ENCODE data around the gene TMEM72. TPM values are rescaled to one million over a fixed set of nuclear protein-coding genes. Genes with fewer than 3 reads are reported as not detected.

Gene TMEM72
- total RNA-seq, 1 experiment from 2014 or later = not detected

DNA sequence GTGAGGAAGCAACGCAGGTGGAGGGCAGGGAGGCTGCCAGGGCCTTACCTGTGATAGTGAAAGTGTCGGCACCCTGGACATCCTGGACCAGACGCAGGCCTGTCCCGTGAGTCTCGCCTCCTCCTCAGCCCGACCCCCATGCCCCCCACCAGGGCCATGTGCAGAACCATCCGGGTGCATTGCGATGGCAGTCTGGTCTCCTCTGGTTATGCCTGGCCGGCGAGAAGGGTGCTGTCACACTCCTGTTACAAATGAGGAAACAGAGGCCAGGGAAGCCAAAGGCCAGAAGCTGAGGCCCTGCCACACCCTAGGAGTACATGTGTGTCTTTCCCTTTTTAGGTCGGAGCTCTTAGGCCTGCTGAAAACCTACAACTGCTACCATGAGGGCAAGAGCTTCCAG is 60.3 kb downstream of the TMEM72 start:
- in situ Hi-C loops (cut with HindIII; ENCODE audit: low pct_unique_long_range_greater_than_20kb, low sequenced_read_pairs) (no loop called here), intact Hi-C loops (cut with micrococcal nuclease; ENCODE audit: unreplicated experiment) (no loop called here)
- peaks cover 32% of the 10 kb centered on the region for H3K4me1 ChIP-seq (ENCODE audit: control insufficient read depth, insufficient read depth, low read length)
- H3K9me3 ChIP-seq (ENCODE audit: control insufficient read depth, insufficient read depth, low read depth, low read length) = no peaks in the 10 kb centered on the region
- BruUV-seq (replicated peaks) = no TSS peak
- H3K36me3 ChIP-seq (ENCODE audit: control insufficient read depth, insufficient read depth, low read length) = no peaks in the 10 kb centered on the region
- no peak overlapping the region for H3K4me3 ChIP-seq (ENCODE audit: low read depth in 2 of 2, low read length in 2 of 2)
- ATAC-seq = no peak
- TF ChIP-seq TCF7L2 (IDR thresholded peaks at IDR 0.05; ENCODE audit: low read depth, low read length) = no peak
- no peak for TF ChIP-seq POLR2AphosphoS5 (IDR thresholded peaks at IDR 0.05; ENCODE audit: low read depth, low read length)
- TF ChIP-seq CTCF (IDR thresholded peaks at IDR 0.05) = no peak
- H3K27me3 ChIP-seq (ENCODE audit: control insufficient read depth, insufficient read depth, low read length) = no peaks in the 10 kb centered on the region
- no peak for DNase-seq (ENCODE audit: low read depth, low spot score)
- ChIA-PET CTCF (no interaction called here), POLR2A (no interaction called here)
- H3K27ac ChIP-seq (ENCODE audit: low read length) = no peak overlapping the region

- BruUV-seq (replicated peaks) = no TSS peak
- no peaks in the 10 kb centered on the region for H3K36me3 ChIP-seq (ENCODE audit: control insufficient read depth, insufficient read depth, low read length)
- DNase-seq (ENCODE audit: low read depth, low spot score) (no peak), ATAC-seq (no peak)
- ChIA-PET CTCF (no interaction called here), POLR2A (no interaction called here)
- no peak overlapping the region for H3K27ac ChIP-seq (ENCODE audit: low read length)
- in situ Hi-C loops (cut with HindIII; ENCODE audit: low pct_unique_long_range_greater_than_20kb, low sequenced_read_pairs) = no loop called here
- H3K9me3 ChIP-seq (ENCODE audit: control insufficient read depth, insufficient read depth, low read depth, low read length) = no peaks in the 10 kb centered on the region
- H3K4me1 ChIP-seq (ENCODE audit: control insufficient read depth, insufficient read depth, low read length) = peaks cover 37% of the 10 kb centered on the region
- no peak overlapping the region for H3K4me3 ChIP-seq (ENCODE audit: low read depth in 2 of 2, low read length in 2 of 2)
- no peak for TF ChIP-seq TCF7L2 (IDR thresholded peaks at IDR 0.05; ENCODE audit: low read depth, low read length)
- no peak for TF ChIP-seq POLR2AphosphoS5 (IDR thresholded peaks at IDR 0.05; ENCODE audit: low read depth, low read length)
- intact Hi-C loops (cut with micrococcal nuclease; ENCODE audit: unreplicated experiment) = no loop called here
- H3K27me3 ChIP-seq (ENCODE audit: control insufficient read depth, insufficient read depth, low read length) = no peaks in the 10 kb centered on the region
Observed at GRCh38 chr10:44971935-44972757, 61.0 kb downstream of the TMEM72 start.

DNA sequence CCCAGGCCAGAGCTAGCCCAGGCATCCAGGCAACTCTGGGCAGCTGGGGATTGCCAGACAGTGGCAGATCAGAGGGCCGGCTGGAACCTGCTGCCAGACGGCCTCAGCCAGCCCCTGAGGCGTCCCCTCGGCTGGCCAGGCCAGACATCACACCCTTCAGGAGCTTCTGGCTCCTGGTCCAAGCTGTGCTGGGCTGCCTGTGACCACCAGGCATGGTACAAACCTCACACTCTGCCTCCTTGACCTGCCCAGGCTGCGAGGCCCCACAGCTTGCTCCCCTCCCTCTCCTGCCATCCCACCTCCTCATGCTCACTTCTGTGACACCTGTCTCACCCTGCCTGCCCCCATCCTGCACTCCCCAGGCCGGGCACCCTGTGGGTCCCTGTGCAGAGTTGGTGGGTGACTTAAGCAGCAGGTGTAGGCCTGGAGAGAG is 61.8 kb downstream of the TMEM72 start:
- no peak overlapping the region for H3K4me3 ChIP-seq (ENCODE audit: low read depth in 2 of 2, low read length in 2 of 2)
- in situ Hi-C loops (cut with HindIII; ENCODE audit: low pct_unique_long_range_greater_than_20kb, low sequenced_read_pairs) = no loop called here
- H3K9me3 ChIP-seq (ENCODE audit: control insufficient read depth, insufficient read depth, low read depth, low read length) = no peaks in the 10 kb centered on the region
- ChIA-PET CTCF (interaction anchor here (0.8 kb wide), 1 partner anchor 39 kb away, joined by 3 read pairs; no protein-coding TSS in a partner anchor), POLR2A (no interaction called here)
- no peaks in the 10 kb centered on the region for H3K27me3 ChIP-seq (ENCODE audit: control insufficient read depth, insufficient read depth, low read length)
- no TSS peak for BruUV-seq (replicated peaks)
- H3K27ac ChIP-seq (ENCODE audit: low read length) = no peak overlapping the region; the same call in 1 of the 2 replicates
- DNase-seq (ENCODE audit: low read depth, low spot score) (no peak), ATAC-seq (no peak)
- intact Hi-C loops (cut with micrococcal nuclease; ENCODE audit: unreplicated experiment) = no loop called here
- H3K4me1 ChIP-seq (ENCODE audit: control insufficient read depth, insufficient read depth, low read length) = peaks cover 42% of the 10 kb centered on the region
- no peaks in the 10 kb centered on the region for H3K36me3 ChIP-seq (ENCODE audit: control insufficient read depth, insufficient read depth, low read length)
- TF ChIP-seq, protein P1, sequence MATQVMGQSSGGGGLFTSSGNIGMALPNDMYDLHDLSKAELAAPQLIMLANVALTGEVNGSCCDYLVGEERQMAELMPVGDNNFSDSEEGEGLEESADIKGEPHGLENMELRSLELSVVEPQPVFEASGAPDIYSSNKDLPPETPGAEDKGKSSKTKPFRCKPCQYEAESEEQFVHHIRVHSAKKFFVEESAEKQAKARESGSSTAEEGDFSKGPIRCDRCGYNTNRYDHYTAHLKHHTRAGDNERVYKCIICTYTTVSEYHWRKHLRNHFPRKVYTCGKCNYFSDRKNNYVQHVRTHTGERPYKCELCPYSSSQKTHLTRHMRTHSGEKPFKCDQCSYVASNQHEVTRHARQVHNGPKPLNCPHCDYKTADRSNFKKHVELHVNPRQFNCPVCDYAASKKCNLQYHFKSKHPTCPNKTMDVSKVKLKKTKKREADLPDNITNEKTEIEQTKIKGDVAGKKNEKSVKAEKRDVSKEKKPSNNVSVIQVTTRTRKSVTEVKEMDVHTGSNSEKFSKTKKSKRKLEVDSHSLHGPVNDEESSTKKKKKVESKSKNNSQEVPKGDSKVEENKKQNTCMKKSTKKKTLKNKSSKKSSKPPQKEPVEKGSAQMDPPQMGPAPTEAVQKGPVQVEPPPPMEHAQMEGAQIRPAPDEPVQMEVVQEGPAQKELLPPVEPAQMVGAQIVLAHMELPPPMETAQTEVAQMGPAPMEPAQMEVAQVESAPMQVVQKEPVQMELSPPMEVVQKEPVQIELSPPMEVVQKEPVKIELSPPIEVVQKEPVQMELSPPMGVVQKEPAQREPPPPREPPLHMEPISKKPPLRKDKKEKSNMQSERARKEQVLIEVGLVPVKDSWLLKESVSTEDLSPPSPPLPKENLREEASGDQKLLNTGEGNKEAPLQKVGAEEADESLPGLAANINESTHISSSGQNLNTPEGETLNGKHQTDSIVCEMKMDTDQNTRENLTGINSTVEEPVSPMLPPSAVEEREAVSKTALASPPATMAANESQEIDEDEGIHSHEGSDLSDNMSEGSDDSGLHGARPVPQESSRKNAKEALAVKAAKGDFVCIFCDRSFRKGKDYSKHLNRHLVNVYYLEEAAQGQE (IDR thresholded peaks at IDR 0.05; ENCODE audit: insufficient read depth in 1 of 2, low read depth in 2 of 2, low read length in 1 of 2) = no peak
